HTR-8/SVneo (cell line): ENCODE data around the gene FLYWCH2.

Experiments
- DNase-seq: peaks from one replicate; pipeline ENCODE4 v3.0.0; 2011; ENCODE audit warnings: low spot score, mixed read lengths; ENCODE audit not compliant: insufficient read length
- FAIRE-seq: peaks from 2 replicates; lab custom pipeline; 2011; peaks lifted over from hg19 to GRCh38; lab: Jason Lieb, UNC

Gene FLYWCH2

DNA sequence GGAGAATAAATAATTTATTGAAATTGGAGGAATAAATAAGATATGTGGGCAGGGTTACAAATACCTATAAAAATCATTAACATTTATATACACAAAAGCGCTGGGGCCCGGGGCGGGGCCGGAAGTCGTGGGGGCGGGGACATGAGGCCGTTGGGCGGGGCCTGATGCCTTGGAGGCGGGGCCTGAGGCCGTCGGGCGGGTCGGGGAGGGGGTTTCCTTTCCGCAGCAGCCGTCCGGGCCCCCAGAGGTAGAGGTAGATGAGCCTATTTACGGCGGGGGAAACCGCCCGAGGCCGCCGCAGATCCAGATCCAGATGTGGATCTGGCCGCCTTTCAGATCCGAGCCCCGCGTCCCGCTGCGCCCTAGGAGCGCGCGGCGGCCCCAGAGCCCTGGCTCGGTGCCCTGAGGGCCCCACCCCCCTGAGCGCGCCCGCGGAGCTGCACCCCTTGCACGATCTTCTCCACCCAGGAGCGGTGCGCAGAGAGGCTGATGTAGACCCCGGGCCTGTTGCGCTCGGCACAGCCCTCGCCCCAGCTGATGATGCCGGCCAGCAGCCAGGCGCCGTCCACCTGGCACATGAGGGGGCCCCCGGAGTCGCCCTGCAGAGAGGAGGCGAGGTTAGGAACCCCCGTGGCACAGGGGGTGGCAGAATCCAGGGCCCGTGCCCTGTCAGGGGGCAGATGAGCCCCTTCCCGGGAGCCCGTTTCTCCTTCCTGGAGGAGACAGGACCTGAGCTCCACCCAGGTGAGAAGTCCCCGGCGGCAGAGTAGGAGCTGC, 30.1 kb upstream of the FLYWCH2 start:
- FAIRE-seq: no peak
- DNase-seq: no peak

DNA sequence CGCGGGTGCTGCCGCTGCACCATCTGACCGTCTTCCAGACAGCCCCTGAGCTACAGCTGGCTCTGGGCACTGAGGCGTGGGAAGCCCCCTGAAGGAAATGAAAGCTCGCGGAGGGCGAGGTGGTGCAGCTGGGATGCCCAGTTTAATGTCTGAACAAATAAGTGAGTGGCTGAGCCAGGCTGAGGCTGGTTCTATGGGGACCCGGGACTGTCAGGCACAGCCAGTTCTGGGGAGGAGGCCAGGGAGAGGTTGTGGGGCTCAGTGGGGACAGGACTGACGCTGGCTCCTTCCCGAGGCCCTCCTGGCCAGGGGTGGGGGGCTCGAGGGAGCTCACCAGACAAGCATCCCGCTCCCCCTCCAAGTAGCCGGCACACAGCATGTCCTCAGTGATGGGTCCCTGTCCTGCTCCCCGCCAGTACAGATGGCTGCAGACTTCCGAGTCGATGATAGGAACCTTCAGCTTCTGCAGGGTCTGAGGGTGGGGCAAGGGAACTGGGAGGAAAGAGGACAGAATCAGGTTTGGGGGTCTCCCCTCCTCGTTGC, 29.4 kb upstream of the FLYWCH2 start:
- FAIRE-seq (no peak), DNase-seq (no peak)

DNA sequence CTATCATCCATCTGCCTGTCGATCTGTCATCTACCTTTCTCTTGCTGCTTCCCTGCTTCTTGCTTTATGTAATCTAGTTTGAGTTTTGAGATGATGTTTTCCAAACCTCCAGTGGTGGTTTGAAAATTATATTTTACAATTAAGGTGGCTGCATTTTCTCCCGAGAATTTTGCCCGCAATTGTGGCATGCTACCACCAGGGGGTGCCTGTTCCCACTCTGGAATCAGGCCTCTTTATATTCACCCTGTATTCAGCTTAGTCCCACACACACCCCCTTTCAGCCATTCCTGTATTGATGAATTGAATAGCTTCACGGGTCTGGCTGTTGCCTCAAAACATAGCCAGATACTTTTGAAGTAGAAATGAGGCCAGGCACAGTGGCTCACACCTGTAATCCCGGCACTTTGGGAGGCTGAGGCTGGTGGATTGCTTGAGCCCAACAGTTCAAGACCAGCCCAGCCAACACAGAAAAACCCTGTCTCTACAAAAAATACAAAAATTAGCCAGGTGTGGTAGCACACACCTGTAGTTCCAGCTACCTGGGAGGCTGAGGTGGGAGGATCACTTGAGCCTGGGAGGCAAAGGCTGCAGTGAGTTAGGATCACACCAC, 28.2 kb upstream of the FLYWCH2 start:
- no peak for FAIRE-seq

DNA sequence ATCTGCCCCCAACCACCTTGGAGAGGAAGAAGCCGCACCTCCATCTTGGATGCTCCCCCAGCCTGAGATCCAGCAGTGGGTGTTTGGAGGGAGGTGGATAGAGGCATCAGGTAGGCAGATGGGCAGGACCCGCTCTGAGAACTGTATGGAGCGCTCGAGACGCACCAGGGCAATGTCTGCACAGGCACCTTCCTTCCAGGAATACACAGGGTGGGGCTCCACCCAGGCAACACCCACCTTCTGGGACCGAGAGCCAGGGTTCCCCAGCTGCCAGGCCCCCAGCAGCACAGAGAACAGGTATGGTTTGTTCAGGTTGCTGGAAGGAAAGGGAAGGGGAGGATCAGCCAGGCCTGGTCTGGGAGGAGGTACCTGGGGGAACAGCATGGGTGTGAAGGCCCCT, 27.5 kb upstream of the FLYWCH2 start:
- FAIRE-seq (no peak), DNase-seq (no peak)

More for the DNA sequence above, 28.2 kb upstream of the FLYWCH2 start:
- DNase-seq: no peak

DNA sequence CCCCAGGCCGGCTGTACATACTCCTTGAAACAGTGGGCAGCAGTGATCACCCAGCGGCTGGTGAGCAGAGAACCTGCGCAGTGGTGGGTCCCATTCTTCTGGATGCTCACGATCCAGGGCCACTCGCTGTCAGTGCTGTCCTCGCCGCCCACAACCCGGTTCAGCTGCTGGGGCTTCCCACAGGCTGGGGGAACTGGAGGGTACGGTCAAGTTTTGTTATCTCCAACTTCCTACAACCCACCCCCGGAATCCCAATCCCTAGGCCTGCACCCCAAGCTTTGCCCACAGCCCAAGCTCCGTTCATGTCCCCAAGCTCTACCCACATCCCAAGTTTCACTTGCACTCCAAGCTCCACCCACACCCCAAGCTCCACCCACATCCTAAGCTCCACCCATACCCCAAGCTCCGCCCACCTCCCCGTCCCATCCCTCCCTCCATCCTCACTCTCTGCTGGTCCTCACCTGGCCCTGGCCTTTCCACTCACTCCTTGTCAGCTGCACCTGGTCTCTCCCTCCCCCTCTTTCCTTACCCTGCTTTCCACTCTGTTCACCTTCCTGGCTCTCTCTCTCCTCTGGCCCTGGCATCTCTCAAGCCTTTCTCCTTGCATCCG, 26.8 kb upstream of the FLYWCH2 start:
- DNase-seq (no peak), FAIRE-seq (no peak)

DNA sequence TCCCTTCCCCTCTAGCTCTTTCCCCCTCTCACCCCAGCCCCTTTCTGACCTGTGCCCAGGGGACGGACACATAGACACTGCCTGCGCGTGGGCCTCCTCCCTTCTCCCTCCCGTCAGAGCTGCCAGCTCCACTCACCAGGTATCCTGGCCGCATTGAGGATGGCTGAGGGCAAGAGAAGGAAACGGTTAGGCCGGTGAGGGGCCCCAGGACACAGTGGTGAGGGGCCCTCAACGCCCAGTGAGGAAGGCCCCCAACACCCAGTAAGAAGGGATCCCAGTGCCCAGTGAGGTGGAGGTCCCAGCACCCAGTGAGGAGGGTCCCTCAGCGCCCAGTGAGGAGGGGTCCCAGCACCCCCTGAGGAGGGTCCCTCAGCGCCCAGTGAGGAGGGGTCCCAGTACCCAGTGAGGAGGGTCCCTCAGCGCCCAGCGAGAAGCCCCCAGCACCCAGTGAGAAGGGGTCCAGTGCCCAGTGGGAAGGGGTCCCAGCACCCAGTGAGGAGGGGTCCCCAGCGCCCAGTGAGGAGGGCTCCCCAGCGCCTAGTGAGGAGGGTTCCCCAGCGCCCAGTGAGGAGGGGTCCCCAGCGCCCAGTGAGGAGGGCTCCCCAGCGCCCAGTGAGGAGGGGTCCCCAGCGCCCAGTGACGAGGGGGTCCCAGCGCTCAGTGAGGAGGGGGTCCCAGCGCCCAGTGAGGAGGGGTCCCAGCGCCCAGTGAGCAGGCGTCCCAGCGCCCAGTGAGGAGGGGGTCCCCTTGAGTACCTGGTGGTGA, 26.1 kb upstream of the FLYWCH2 start:
- FAIRE-seq: no peak
- no peak for DNase-seq

DNA sequence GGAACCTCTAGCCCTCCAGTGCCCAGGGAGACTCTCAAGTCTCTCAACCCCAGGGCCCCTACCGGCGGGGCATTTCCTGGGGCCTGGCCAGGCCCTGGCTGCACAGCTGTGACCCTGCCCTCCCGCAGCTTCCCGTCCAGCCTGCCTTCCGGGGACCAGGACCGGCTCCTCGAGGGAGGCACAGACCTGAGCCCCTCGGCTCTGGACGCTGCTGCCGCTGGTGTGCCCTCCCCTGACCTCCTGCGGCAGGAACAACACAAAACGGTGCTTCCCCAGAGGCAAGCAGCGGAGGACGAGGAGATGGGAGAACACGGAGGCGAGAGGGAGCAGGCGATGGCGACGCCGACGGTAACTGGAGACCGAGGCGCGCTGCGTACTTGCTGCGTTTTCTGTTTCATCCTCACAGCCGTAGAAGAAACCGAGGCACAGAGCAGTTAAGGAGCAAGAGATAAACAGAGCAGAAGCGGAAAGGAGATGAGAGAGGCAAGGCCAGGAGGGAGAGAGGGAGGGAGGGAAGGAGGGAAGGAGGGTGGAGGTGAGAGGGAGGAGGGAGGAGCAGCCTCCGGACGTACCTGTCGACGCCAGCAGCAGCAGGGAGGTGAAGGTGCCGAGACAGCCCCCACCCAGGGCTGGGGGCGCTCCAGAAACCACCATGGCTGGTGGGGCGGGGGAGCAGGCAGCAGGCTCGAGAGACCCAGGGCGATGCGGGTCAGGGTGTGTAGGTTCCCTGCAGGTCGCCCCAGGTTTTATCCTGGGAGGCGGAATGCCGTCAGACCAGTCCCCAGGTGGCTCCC, 25.4 kb upstream of the FLYWCH2 start, which contains the start of gene PRSS22:
TSS of gene PRSS22 (minus strand) at position 720 of the 794 bp plus-strand sequence. CDS start at position 654, 66 bp downstream.
- FAIRE-seq (no peak), DNase-seq (no peak)

DNA sequence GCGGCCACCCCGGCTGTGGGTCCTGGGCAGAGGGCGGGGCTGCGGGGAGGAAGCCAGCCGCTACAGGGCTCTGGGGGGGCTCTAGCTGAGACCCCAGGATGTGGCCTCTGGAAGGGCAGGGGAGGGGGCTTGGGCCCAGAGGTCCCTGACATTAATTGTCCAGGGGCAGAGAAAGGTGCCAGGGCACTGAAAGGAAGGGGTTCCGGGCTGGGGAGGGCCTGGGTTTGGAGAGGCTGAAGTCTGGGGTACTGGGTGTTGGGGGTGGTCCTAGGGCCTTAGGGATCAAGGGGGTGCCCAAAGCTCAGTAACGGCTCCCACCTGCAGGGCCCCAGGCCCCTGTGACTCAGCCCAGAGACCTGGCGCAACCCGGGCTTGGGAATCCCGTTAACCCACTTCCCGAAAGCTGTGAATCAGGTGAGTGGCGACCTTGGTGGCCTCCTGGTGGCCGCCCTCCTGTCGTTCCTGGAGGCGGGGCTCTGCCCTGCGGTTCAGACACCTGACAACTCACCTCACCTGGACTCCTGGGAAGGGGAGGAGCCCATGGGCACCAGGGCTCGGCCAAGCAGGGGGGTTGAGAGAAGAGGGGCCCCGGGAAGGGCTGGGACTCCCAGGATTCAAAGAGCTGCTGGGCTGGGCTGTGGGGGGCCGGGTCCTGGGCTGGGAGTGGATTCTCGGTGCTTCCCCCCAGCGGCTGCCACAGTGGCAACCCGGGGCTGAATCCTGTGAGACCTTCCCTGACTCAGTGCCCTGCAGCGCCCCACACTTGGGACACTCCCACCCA, 24.6 kb upstream of the FLYWCH2 start:
- FAIRE-seq (no peak), DNase-seq (no peak)

DNA sequence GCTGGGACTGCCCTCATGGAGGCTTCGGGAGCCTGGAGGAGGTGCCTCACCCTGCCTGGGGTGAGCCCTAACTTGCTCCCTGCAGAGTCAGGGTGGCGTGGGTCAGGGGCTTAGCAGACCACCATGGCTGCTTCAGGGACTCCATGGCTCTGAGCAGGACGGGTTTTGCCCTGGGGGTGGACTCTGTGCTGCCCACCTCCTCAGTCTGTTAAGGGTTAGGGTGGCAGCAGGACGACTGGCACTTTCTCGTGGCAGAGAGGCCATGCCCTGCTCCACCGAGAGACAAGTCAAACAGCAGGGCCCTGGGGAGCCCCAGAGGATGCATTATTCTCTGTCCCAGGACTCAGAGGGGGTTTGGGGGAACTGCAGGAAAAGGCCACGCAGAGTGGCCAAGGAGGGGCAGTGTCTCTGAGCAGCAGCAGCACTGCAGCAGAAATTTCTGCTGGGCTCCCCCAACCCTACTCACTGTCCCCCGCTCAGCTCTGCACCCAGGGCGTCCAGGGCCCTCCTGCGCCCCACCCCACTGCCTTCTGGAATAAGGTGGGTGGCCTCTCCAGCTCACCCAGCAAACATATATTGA, 23.2 kb upstream of the FLYWCH2 start:
- FAIRE-seq: no peak
- no peak for DNase-seq

DNA sequence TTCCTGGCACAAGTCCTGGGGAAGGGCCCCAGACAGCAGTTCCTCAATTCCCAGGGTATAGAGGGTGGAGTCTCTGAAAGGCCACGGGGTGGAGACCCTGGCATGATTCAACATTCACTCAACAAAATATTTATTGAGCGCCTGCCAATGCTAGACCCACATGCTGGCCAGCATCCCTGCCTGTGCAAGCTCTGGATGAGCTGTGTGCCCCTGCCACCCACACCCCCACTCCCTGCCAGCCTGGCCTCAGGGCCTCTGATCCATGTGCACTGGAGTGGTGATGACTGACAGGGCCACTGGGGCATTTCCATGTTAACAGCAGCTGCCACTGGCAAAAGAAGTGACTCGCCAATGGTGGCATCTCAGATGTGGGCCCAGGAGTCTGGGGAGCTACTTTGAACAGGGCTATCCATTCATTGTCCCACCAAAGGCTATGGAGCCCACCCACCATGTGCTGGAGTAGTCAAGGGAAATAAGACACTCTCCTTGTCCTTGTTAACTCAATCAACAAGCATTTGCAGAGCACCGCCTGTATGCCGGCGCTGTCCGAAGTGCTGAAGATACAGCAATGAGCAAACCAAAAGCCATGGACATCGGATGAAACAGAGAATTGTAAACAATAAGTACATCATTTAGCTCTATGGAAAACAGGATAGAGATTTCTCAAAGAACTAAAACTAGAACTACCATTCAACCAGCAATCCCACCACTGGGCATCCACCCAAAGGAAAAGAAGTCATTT, 22.0 kb upstream of the FLYWCH2 start:
- no peak for FAIRE-seq
- DNase-seq: no peak

DNA sequence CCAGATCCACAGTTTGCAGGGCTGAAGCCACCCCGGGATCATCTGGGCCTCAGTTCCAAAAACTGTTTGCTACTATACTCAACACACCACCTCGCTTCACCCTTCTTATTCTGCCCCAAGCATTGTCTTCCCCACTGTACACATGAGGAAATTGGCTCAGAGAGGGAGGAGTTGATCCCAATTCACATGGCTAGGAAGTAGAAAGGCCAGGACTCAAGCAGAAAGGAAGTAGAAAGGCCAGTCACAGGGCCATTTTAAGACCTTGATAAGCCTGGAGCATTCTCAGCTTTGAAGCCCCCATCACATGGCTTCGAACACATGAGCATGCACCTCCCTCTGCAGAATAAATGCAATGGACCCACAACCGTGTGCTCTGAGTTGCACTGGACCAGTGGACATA, 17.4 kb upstream of the FLYWCH2 start:
- DNase-seq (no peak), FAIRE-seq (no peak)

DNA sequence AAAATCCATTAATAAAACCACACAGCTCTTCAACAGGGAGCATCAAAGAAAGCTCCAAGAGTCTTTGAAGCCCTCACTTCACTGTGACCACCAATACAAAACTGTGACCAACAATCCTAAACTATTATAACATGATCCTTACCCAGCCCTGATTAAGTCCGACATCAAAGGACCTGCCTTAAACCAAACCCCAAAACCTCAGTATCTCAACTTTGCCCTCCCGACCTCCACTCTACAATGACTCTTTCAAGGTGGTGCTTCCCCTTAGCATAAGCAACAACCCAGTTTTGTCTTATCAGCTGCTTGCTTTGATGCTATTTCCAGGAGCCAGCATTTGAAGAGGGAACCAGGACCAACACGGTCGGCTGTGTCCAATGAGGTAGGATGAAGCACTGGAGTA, 16.6 kb upstream of the FLYWCH2 start:
- FAIRE-seq: no peak

DNA sequence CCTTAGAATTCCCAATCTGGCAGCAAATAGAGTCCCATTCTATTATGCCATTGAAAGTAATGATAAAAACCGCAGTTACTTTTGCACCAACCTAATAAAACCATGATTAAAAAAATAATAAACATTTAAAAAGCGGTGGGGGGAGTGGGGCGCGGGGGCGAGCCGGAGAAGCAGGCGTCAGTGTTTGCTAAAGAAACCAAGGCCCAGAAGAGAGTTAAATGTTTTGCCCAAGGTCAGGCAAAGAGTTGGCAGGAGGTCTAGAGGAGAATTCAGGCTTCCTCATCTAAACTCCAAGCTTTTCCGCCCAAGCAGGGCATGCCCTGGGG, 15.4 kb upstream of the FLYWCH2 start:
- DNase-seq (no peak), FAIRE-seq (no peak)

More for the DNA sequence above, 16.6 kb upstream of the FLYWCH2 start:
- DNase-seq: no peak

DNA sequence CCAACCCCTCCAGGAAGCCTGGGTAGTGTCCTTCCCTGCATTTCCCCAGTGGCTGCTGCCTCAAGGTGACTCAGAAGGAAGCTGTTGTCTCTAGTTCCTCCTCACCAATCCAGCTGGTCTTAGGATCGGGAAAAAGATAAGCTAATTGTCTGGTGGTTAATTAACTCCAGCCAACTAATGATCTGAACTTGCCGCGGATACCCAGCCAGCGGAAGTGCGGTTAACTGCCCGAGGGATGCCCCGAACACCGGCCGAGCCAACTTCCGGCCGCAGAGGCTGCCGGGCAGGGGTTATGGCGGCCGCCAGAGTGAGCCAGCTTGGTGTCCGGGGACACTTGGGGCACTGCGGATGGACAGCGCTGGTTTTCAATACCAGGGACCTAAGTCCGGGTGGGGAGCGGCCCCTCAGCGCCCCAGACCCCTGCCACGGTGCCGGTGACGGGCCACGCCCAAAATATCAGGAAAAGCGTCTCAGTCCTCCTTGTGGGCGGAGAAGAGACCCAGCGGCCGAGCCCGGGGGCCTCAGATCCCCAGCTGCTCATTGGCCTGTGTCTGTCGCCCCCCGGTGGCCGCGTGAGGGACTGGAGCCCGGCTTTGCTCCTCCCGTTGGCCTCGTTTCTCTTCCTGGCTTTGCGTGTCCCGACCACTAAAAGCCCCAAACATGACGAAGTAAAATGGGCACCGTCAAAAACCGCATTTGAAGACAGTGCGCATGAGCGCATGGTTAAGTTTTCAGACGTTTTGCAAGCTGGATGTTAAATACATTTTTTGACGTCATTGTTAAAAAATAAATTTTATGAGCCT, 14.8 kb upstream of the FLYWCH2 start:
- peak; percentile 96 for DNase-seq
- peak; percentile 85 for FAIRE-seq

DNA sequence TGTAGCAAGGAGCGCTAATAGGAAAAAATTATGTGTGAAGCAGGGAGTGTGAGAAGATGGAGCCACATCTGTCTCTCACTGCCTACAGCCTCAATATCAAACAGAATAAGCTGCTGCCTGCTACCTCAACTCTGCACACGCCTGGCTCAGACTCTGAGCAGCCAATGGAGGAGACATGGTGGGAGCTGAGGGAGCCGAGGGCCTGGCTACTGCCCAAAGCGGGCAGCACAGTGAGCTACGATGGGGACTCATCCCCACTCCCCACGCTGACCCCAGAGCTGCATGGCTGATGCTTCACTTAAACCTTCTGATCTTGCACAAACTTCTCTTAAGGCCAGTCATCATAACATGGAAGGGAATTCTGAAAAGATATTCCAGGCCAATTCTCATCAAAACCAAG, 11.1 kb upstream of the FLYWCH2 start:
- FAIRE-seq (no peak), DNase-seq (no peak)

DNA sequence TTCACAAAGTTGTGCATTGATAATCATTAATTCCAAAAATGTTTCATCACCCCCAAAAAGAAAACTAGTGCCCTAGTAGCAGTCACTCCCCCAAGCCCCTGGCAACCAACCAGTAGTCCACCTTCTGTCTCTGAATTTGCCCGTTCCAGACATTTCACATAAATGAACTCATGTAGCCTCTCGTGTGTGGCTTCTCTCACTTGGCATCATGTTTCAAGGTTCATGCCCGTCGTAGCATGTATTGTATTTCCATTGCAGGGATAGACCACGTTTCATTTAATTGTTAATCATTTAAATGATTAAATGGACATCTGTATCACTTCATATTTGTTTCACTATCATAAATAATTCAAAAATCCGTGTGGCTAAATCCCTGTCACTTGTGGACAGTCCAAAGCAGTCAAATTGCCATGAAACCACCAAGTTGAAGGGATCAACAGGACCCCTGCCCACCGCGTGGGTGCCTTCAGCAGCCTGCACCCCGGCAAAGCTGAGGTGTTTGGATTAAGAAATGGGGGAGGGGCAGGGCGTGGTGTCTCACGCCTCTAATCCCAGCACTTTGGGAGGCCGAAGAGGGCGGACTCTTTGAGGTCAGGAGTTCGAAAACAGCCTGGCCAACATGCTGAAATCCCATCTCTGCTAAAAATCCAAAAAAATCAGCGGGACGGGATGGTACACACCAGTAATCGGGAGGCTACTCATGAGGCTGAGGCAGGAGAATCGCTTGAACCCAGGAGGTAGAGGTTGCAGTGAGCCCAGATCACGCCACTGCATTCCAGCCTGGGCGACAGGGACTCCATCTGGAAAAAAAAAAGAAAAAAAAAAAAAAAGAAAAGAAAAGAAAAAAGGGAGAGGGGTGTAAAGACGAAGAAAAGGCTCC, 8.7 kb upstream of the FLYWCH2 start:
- no peak for DNase-seq
- FAIRE-seq: no peak
